Thyroid gland (tissue), 4 donors: ENCODE data around the gene BRSK2. TPM values are rescaled to one million over a fixed set of nuclear protein-coding genes. Genes with fewer than 3 reads are reported as not detected.
"Not testable (repeated sequence)": the region's sequence is repeated elsewhere in the genome, so short reads cannot be mapped to it uniquely, and the experiment has no call there.

Experiments used
- DNase-seq, 2 donors: peaks; one replicate each; pipeline ENCODE4 v3.0.0-alpha.2; 2019
- H3K27ac ChIP-seq, 3 donors: fragments of 200-600 bp; sonication (generic); 1 replicate in 2 of 3; 2 replicates in 1 of 3; pipeline ENCODE4 v1.5.1; 2016 to 2019; ENCODE audit warnings: mild to moderate bottlenecking in 1 of 3, moderate library complexity in 1 of 3
- H3K27me3 ChIP-seq: fragments of 200-600 bp; sonication (generic); one replicate; pipeline ENCODE4 v1.5.1; 2019
- H3K36me3 ChIP-seq, 2 donors: fragments of 200-600 bp; sonication (generic); one replicate each; pipeline ENCODE4 v1.5.1; 2016 to 2019
- H3K4me1 ChIP-seq, 2 donors: fragments of 200-600 bp; sonication (generic); one replicate each; pipeline ENCODE4 v1.5.1; 2017 to 2019
- H3K4me3 ChIP-seq, 3 donors: fragments of 200-600 bp; sonication (generic); replicated peaks in 1 of 3; 1 replicate in 2 of 3; 2 replicates in 1 of 3; pipeline ENCODE4 v1.5.1; 2016; ENCODE audit warnings: mild to moderate bottlenecking in 1 of 3
- H3K9me3 ChIP-seq: fragments of 200-600 bp; sonication (generic); one replicate; pipeline ENCODE4 v1.5.1; 2017
- CTCF ChIP-seq, 6 experiments: fragments of 200-600 bp in 3 of 6; fragments of 450-650 bp in 3 of 6; sonication (generic) in 3 of 6; IDR thresholded peaks; one replicate each; pipeline ENCODE4 v1.5.1; 2016 to 2019; ENCODE audit warnings: antibody characterized with exemption in 6 of 6, mild to moderate bottlenecking in 2 of 6, inconsistent platforms in 1 of 6, moderate library complexity in 1 of 6
- POLR2A ChIP-seq, 2 donors: fragments of 450-650 bp; IDR thresholded peaks; one replicate each; pipeline ENCODE4 v1.6.1; 2017; ENCODE audit warnings: antibody characterized with exemption in 2 of 2, mild to moderate bottlenecking in 2 of 2, moderate library complexity in 1 of 2
- WGBS, 2 donors: methylation state at CpG; one replicate each; pipeline ENCODE4 v1.1.5; 2017; 5-methylcytosine and 5-hydroxymethylcytosine counted together
- intact Hi-C: fragments of 100-400 bp; cut with DNase I; formaldehyde crosslinking; loops from one replicate; pipeline ENCODE4 v1.15.1; 2023
- total RNA-seq, 4 donors: library from RNA; depleted of rRNA; stranded (reverse); fragments of >200 nt; gene quantifications; one replicate each; pipeline ENCODE4 v1.2.3, GENCODE V29; 2016

Gene BRSK2
- total RNA-seq, 4 donors from 2014 or later, result 0.34 to 2.2 (median 0.81) TPM

- no peak for DNase-seq
- TF ChIP-seq POLR2A (IDR thresholded peaks at IDR 0.05), result no peak
- no peak for TF ChIP-seq CTCF (IDR thresholded peaks at IDR 0.05)
- no peak overlapping the region for H3K4me3 ChIP-seq
- WGBS, 2 donors, result 74% methylated on average over 8 of the region's 20 CpGs
- H3K27me3 ChIP-seq, result no peaks in the 10 kb centered on the region
- no peak overlapping the region for H3K27ac ChIP-seq
- H3K4me1 ChIP-seq, result peaks cover 55 to 68% of the 10 kb centered on the region in 2 donors
- H3K36me3 ChIP-seq, result no peaks in the 10 kb centered on the region
- intact Hi-C loops, result no loop called here
- H3K9me3 ChIP-seq, result no peaks in the 10 kb centered on the region
Measured at GRCh38 chr11:1509626-1510255, 120.0 kb downstream of the BRSK2 start.

- intact Hi-C loops, H3K27ac ChIP-seq: not testable (repeated sequence)
- WGBS, 2 donors, result 77 to 92% methylated on average over 4 to 10 of the region's 18 CpGs
Measured at GRCh38 chr11:1510351-1510750, 120.6 kb downstream of the BRSK2 start.

GRCh38 chr11:1510928-1511327 is 121.2 kb downstream of the BRSK2 start:
- 83 to 87% methylated on average over 10 to 11 of the region's 11 CpGs for WGBS, 2 donors
- H3K4me1 ChIP-seq, result peaks cover 67 to 75% of the 10 kb centered on the region in 2 donors
- intact Hi-C loops, result no loop called here

More at GRCh38 chr11:1510351-1510750, 120.6 kb downstream of the BRSK2 start:
- not testable (repeated sequence) for H3K9me3 ChIP-seq, DNase-seq, H3K27me3 ChIP-seq, H3K36me3 ChIP-seq, H3K4me3 ChIP-seq
- H3K4me1 ChIP-seq, result peaks cover 62 to 74% of the 10 kb centered on the region in 2 donors

GRCh38 chr11:1511937-1512496 is 122.3 kb downstream of the BRSK2 start:
- H3K4me1 ChIP-seq, result peaks cover 59 to 68% of the 10 kb centered on the region in 2 donors
- no peak overlapping the region for H3K4me3 ChIP-seq
- DNase-seq, result no peak
- no peaks in the 10 kb centered on the region for H3K9me3 ChIP-seq
- H3K27ac ChIP-seq, result no peak overlapping the region
- no peaks in the 10 kb centered on the region for H3K36me3 ChIP-seq
- WGBS, 2 donors, result 82 to 85% methylated on average over 12 of the region's 12 CpGs
- H3K27me3 ChIP-seq, result no peaks in the 10 kb centered on the region
- no peak for TF ChIP-seq POLR2A (IDR thresholded peaks at IDR 0.05)
- TF ChIP-seq CTCF (IDR thresholded peaks at IDR 0.05), result no peak
- intact Hi-C loops, result no loop called here

More at GRCh38 chr11:1510928-1511327, 121.2 kb downstream of the BRSK2 start:
- Histone ChIP-seq H3K27ac (no peak overlapping the region), H3K27me3 (no peaks in the 10 kb centered on the region), H3K36me3 (no peaks in the 10 kb centered on the region), H3K4me3 (no peak overlapping the region), H3K9me3 (no peaks in the 10 kb centered on the region)
- no peak for DNase-seq
- TF ChIP-seq CTCF (IDR thresholded peaks at IDR 0.05) (no peak), POLR2A (IDR thresholded peaks at IDR 0.05) (no peak)

Other genes starting within 250 kb of the BRSK2 start
- gene MUC5AC, start 232.0 kb upstream of the BRSK2 start, total RNA-seq, result not detected
- not detected for gene MUC5B, start 166.9 kb upstream of the BRSK2 start, total RNA-seq
- 10 to 100 TPM; 37.1 to 74.4 (median 65.7) TPM for gene TOLLIP, start 80.3 kb upstream of the BRSK2 start, total RNA-seq
- gene MOB2, start 96.8 kb downstream of the BRSK2 start, total RNA-seq, result 10 to 100 TPM; 25.6 to 45.8 (median 30.1) TPM
- gene DUSP8, start 182.3 kb downstream of the BRSK2 start, total RNA-seq, result 1 to 10 TPM; 1.3 to 3.5 (median 2.5) TPM
- not detected for gene KRTAP5-1, start 195.3 kb downstream of the BRSK2 start, total RNA-seq
- gene KRTAP5-2, start 208.4 kb downstream of the BRSK2 start, total RNA-seq, result not detected
- not detected for gene KRTAP5-3, start 218.5 kb downstream of the BRSK2 start, total RNA-seq
- gene KRTAP5-4, start 232.2 kb downstream of the BRSK2 start, total RNA-seq, result not detected
- not detected for gene KRTAP5-5, start 239.8 kb downstream of the BRSK2 start, total RNA-seq